ENCODE data around the gene TCERG1L.

DNA sequence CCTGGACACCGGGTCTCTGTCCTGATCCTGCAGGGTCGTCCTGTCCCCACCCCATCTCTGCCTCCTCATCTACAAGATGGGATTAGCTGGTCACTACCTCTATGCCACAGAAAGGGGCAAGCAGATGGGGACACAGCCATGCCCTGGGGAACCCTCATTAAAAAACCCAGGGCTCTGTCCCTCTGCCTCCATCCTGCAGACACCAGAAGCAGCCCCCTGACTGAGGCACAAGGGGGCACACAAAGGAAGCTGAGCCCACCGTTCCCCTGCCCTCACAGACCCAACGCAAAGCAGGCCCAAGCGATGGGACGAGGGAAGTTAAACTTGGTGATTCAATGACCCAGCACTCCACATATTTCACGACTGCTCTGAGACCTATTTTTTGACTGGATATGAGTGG is 142.4 kb downstream of the TCERG1L start:
- TF ChIP-seq, protein P1, sequence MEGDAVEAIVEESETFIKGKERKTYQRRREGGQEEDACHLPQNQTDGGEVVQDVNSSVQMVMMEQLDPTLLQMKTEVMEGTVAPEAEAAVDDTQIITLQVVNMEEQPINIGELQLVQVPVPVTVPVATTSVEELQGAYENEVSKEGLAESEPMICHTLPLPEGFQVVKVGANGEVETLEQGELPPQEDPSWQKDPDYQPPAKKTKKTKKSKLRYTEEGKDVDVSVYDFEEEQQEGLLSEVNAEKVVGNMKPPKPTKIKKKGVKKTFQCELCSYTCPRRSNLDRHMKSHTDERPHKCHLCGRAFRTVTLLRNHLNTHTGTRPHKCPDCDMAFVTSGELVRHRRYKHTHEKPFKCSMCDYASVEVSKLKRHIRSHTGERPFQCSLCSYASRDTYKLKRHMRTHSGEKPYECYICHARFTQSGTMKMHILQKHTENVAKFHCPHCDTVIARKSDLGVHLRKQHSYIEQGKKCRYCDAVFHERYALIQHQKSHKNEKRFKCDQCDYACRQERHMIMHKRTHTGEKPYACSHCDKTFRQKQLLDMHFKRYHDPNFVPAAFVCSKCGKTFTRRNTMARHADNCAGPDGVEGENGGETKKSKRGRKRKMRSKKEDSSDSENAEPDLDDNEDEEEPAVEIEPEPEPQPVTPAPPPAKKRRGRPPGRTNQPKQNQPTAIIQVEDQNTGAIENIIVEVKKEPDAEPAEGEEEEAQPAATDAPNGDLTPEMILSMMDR (conservative IDR thresholded peaks at IDR 0.05) = no peak
- TF ChIP-seq EZH2 (IDR thresholded peaks at IDR 0.05; ENCODE audit: low read depth) = no peak

All from PC-9 (cell line).